LHCN-M2 (cell line): ENCODE data around the gene SP110. TPM values are rescaled to one million over a fixed set of nuclear protein-coding genes. Genes with fewer than 3 reads are reported as not detected.

Source experiments
- DNase-seq: peaks from one replicate; pipeline ENCODE4 v3.0.0-alpha.2; 2012; ENCODE audit warnings: low read depth
- polyA plus RNA-seq: library from polyadenylated mRNA; unstranded; fragments of >200 nt; gene quantifications from one replicate; pipeline ENCODE4 v1.2.1, GENCODE V29; 2012; ENCODE audit warnings: missing spikeins
- total RNA-seq: library from RNA; depleted of rRNA; stranded (reverse); fragments of >200 nt; gene quantifications from 2 replicates; pipeline ENCODE4 v1.2.3, GENCODE V29; 2014; rRNA removed

SP110 gene
- total RNA-seq = 12.6 and 20.8 TPM in 2 replicates
- polyA plus RNA-seq = 12.6 TPM

DNA sequence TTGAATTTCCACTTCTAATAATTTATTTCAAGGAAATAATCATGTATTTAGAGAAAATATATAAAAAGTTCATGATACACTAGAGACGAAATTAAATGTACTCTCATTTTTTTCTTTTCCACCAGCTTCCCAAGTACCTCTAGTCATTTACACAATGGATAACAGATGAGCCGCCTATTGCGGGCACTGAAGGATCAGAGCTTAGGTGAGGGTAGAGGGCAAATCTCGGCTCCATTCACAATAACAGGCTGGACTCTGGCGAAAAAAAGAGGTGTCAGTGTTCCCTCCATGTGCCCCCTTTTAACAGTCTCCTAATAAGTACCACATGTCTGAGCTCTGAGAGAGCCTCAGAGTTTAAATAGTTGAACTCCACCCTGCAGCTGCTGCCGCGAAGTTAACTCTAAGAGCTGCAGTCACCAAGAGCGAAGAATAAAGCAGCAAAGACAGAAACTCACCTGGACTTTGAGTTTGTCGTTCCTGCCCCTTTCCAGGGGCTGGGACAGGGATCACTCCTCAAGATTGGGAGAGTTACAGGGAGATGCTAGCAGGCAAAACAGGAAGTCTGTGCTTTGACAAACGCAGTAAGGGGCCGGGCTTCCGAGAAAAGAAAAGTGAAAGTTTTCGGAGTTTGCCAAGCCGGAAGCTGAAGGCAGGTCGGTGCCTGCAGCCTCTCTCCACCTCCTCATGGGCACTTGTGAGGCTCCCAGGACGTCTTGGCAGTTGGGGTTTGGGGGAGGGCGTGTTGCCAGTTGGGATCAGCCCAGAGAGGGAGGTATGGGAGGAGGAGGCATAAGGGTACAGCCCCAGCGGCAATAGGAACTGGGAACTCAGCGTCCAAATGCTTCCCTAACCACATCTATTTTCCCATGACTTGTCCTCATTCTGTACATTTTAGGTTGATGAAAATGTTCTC is at the start of gene SP110:
TSS of gene SP110 (minus strand) at position 566 of the 913 bp plus-strand sequence. CDS start 3,057 bp downstream, outside the sequence.
- peak; percentile 90 for DNase-seq

DNA sequence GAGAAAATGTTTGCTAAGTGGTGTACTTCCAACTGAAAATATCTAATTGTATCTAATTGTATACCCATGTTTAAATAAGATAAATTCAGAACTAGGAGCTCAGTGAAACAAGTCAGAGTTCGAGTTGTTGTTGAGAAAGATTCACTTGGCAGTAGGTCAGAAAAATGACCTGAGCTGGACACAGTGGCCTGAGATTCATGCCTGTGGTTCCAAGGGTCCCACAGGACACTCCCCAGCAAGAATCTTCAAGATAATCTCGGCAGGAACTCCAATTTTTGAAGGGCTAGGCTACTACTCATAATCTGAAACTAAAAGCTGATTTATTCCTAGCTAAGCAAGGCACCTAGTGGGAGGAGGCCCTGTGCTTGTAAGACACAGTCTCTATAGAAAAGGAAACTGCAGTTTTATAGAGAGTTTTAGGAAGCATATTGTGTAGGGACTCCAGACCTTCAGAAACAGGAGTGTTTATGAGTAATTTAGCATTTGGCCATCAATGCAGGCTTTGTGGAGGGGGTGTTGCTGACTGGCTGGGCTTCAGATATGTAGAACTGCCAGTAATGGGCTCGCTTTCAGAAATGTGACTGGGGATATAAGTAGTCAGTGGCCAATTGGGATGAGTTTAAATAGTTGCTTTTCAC is 48.9 kb upstream of the SP110 start:
- DNase-seq = peak; percentile 26

DNA sequence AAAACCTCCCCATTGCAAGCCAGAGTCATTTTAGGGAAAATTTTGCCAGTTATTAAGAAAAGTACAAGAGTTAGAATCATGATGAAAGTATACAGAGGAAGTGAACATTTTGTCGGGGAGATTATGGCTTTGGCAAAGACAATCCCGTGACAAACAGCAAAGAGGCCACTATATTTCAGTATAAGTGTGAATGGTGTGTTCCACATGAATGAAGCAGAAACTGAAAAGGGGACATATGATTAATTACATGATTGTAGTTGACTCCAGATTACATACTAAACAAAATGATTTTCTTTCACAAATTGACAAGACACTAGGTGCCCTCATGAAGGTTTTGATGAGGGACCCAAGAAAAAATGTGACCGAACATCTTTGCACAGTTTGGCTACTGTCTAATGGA is 47.8 kb upstream of the SP110 start:
- no peak for DNase-seq

DNA sequence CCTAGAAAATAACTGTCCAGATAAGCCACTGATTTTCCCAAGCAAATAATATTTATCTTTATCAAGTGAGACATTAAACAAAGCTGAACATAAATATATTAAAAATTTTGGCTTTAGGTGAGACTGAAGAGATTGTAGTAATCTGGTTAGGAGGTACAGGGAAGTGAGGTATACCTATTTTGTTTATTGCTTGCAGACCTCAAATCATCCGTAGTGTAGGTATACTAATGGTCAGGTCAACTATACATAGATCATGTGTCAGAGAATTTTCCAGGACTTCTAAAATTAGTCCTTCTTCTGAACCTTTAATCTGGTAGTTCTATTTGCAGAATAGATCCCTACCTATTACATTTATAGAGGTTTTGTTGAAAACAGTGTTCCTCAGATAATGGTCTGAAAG is 47.3 kb upstream of the SP110 start:
- no peak for DNase-seq

DNA sequence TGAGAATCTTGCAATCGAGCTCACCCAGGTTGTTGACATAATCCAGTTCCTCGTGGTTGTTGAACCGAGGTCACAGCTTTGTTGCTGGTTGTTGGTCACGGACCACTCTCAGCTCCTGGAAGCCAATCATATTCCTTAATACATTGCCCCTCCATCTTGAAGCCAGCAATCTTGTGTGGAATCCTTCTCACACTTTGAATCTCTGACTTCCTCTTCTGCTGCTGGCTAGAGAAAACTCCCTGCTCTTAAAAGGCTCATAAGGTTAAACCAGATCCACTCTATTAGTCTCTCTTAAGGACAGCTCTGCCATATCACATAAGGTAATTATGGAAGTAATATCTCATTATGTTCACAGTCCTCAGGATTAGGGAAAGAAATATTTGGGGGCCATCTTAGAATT is 46.9 kb upstream of the SP110 start:
- DNase-seq = no peak

DNA sequence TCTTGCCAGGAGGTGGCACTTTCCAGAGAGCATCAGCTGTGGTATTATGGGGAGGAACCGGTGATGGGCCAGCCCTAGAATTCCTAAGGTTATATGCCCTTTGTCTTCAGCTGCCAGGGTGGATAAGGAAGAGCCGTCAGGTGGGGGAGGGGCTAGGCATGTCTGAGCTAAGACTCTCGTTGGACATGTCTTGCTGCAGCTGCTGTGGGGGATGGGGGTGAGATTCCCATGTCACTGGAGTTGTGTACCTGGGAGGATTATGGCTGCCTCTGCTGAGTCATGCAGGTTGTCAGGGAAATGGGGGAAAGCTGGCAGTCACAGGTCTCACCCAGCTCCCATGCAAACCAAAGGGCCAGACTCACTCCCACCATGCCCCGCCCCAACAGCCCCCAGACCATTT is 45.2 kb upstream of the SP110 start:
- peak; percentile 19 for DNase-seq

DNA sequence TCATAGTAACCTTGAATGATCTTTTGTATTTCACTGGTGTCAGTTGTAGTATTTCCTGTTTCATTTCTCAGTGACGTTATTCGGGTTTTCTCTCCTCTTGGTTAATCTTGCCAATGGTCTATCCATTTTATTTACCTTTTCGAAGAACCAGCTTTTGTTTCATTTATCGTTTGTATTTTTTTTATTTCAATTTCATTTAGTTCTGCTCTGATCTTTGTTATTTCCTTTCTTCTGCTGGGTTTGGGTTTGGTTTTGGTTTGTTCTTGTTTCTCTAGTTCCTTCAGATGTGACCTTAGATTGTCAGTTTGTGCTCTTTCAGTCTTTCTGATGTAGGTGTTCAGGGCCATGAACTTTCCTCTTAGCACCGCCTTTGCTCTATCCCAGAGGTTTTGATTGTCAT is 42.5 kb upstream of the SP110 start:
- no peak for DNase-seq

DNA sequence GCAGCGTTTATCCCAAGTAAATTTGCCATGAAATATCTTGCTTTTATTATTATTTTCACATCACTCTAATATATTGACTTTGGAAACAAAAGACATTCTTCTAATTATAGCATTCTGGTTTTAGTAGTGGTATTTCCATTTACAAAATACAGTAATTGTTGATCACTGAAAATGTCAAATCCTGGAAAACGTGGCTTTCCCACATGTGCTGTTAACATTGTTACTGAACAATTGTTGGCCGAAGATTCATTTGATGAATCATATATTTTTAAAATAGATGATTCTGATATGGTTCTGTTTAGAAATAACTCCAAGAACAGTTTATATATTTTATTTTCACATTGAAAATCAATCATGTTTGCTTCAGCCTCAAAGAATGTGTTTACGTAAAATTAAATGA is 38.7 kb upstream of the SP110 start:
- no peak for DNase-seq

DNA sequence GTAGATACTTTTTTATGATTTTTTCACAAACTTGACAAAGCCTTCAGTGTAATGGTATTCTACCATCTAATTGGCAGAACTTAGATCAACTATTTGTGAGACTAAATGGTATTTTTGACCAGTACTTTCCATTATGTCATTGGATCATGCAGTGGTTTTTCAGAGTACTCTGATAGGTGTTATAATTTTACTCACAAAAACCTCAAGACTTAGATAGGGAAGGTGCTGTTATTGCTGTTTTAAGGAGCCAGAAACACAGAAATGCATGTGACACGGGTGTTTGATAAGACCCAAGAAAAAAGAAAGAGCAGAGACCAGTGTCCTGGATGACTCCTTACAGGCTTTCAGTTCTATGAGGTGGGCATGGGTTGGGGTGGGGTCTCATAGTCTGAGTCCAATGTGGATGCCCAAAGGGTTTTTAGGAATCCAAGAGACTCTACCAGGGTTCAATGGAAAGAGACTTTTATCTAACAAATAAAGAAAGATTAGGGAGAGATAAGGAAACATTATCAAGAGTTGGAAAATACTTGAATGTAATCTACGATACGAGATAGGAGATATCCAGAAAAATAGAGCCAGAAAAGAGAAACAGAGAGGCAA is 37.0 kb upstream of the SP110 start:
- no peak for DNase-seq

DNA sequence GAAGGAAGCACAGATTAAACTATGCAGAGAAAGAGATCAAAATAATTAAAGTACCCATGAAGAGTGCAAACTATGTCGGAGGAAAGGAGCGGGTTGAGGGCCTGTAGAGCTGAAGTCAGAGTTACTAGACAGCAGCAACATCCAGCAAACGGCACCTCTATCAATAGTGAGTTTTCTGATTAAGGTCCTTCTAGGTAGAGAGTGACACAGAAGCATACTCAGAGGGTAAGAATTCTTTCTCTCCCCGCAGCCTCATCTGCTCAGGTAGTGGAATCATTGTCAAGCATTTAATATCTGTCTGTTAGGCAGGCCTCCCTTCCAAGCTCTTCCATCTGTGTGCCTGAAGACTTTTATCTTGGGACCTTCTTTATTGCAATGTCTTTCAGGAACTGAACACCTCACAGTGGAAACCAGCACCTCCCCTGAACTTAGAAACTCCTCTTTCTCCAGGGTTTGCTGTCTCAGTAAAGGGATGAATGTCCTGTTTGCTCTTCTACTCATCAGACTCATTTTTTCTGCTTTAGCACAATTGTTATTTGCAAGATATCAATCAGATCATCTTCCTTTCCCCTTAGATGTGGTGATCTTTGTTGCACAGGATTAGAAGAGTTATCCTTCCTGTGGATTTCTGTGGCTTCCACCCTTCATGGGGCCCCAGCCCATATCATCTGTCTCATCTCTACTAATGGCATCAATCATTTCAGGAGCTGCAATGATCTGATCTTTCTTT is 34.5 kb upstream of the SP110 start:
- no peak for DNase-seq

DNA sequence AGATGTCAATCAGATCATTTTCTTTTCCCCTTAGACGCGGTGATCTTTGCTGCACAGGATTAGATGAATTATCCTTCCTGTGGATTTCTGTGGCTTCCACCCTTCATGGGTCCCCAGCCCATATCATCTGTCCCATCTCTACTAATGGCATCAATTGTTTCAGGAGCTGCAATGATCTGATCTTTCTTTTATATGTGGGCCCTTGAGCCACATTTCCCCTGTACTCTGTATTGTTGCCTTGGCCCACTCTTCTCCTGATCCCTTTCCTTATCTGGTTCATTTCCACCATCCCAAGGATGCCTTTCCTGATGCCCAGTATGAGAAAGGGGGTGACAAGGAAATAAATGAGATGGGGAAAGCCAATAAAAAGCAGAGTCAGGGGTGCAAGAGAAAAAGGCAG is 30.4 kb upstream of the SP110 start:
- no peak for DNase-seq

DNA sequence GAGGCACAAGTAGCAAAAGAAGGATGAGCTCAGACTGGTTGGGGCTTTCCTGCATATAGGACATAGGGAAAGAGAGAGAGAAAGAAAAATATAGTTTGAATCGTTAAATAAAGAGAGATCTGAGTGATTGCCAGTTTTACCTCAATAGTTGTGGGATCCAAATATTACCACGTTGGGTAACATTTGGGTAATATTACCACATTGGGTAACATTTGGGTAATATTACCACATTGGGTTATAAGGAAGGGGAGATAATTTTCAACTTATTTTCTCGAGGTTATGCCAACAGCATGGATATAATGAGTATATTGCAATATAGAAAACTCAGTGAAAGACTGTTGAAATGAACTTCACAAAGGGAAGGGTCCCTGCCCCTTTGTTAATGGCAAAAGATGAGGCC is 26.4 kb upstream of the SP110 start:
- DNase-seq = no peak

DNA sequence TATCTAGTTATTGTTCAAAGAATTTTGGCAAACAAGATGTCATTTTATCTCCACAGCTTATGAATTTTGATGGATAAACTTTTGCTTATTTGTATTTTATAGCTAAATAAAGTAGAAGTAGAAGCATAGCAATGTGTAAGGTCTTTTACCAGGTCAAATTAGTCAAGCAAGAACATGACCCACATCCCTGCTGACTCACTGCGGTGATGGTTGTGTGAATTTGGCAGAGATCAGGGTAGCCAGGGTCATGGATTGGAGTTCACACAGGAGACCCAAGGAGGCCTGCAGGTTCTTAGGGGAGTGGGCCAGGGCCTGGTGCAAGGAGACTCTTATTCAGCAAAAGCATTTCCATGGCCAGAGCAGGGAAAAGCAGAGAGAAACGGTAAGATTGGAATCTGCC is 24.4 kb upstream of the SP110 start:
- DNase-seq = peak; percentile 42

DNA sequence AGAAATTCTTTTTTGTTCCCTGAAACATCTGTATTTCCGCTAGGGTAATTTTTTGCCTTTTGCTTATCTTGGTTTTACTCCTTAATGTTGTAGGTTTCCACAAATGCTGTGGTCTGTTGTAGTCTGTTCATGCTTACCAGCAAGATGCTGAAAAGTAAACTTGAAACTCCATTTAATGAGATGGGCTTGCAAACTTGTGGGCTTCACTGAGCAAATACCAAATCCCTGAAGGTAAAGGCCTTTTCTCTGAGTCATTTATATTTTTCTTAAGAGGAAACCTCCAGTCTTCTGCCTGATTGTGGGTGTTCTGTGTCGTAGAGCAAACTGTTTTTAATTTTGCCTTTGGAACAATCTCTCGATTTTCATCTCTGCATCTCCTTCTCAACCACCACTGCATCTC is 15.1 kb upstream of the SP110 start:
- DNase-seq = no peak

DNA sequence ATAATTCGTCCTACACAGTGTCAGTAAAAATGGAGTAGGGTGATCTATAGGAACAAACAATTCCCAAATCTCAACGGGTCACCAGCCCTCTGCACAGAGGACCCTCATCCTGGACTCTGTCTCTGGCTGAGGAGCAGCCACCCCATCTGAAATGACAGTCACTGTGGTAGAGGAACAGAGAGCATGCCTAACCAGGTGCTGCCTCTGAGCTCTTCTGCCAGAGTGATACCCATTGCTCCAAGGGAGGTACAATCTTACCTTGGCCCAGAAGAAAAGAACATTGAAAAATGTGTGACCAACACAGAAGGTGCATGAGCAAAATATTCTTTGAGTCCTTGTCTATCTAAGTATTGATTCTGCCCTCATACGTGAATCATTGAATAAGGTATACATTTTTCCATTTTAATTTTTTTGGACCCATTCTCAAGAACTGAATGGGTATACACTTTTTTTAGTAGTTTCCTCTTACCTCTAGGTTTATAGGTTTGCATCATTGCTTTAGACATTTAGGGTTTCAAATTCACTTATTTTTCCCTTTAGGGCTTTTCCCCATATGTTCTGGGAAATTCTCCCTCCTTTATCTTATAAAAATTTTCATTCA is 14.4 kb upstream of the SP110 start:
- no peak for DNase-seq

DNA sequence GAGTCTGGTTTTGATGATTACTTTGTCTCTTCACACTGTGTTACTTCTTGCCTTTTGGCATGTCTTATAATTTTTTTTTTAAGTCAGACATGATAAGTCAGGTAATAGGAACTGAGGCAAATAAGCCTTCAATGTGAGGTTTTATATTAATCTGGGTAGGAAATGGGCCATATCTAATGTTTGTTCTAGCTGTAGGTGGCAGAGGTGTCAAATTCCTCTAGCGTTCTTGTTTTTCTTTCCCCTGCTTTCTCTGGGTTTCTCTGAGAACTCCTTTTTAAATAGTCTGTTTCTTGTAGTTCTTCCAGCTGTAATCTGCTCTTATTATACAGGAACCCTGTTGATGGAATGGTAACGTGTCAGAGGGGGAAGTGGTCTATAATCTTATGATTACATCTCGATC is 11.5 kb upstream of the SP110 start:
- DNase-seq = no peak

DNA sequence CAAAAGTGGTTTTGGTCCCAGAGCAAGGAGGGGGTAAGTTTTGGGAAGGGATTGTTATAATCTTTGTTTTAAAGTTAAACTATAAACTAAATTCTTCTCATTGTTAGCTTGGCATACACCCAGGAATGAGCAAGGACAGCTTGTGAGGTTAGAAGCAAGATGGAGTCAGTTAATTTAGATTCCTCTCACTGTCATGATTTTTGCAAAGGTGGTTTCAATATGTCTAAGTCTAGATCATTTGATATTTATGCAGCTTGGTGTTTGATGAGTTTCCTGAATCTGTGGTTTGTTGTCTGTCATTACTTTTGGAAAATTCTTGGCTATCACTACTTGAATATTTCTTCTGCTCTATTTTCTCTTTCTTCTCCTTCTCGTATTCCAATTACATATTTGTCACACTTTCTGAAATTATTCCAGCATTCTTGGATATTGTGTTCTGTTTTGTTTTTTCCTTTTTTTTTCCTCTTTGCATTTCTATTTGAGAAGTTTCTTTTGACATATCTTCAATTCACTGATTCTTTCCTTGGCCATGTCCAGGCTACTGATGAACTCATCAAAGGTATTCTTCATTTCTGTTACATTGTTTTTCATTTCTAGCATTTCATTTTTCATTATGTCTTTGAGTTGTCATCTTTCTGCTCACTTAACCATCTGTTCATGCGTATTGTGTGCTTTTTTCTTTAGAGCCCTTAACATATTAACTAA is 10.9 kb upstream of the SP110 start:
- peak; percentile 6 for DNase-seq

DNA sequence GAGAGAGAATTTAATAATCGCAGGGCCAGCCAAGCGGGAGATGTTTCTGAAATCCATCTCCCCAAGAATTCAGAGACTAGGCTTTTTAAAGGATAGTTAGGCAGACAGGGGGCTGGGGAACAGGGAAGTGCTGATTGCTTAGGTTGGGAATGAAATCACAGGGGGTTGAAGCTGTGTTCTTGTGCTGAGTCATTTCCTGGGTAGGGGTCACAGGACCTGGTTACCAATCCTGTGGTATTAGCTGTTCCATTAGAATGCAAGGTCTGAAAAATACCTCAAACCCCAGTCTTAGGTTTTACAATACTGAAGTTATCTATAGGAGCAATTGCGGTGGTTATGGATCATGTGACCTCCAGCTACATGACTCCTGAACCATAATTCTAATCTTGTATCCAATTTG is 10.3 kb upstream of the SP110 start:
- peak; percentile 58 for DNase-seq

DNA sequence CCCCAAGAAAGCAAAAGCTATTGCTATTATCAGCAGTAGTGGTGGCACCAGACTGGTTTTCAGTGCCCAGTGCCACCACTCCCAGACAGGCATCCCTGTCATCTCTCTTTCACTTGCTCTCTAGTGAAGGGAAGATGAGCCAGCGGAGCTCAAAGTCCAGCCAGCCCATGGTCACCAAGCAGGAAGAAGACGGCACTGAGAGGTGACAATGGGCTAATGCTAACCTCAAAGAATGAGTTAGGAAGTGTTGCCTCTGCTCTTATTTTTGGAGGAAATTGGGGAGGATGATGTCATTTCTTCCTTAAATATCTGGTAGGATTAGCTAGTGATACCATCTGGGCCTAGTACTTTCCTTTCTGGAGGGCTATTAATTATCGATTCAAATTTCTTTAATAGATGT is 7.4 kb upstream of the SP110 start:
- DNase-seq = no peak

DNA sequence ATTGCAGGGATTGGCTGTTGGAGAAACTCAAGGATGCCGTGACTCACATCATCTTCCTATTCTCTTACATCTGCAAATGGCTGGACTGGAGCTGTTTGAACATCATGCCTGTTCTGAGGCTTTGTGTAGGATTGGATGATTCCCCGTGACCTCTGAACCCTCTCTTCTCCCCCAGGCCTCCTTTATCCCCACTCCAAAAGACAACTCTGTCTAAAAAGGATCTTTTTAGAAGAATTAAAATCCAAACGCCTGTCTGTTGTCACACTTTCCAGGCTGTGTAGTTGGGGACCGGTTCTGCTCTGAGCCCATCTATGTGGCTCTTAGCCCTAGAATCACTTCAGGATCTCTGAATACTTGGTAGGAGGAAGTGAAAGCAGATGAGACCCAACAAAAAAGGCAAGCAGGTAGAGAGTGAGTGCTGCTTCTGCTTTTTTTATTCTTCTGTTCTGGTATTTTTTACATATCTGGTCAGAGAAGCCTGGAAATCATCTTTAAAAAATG is 6.3 kb upstream of the SP110 start:
- no peak for DNase-seq

DNA sequence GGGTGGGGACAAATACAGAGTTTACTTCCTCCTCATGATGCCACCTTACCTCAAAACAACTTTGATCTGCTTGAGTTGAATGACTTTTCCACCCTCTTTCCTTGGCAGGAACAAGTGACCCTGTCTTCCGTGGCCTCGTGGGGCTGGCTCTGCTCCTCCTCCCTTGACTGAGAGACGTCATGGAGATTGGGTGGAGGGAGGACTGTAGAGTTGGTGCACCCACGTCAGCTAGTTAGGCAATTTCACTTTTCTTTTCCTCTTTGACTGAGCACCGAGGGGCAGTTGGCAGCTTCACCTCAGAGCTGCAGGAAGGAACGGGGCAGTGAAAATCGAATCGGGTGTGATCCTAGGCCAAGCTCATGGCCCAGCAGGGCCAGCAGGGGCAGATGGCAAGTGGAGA is 5.7 kb upstream of the SP110 start, which contains the start of gene SP140:
TSS of gene SP140 (plus strand) at position 251 of the 400 bp plus-strand sequence. CDS start at position 360, 109 bp downstream.
- no peak for DNase-seq
